Fibroblast of villous mesenchyme (primary cell): ENCODE data around the gene ST6GALNAC3. TPM values are rescaled to one million over a fixed set of nuclear protein-coding genes. Genes with fewer than 3 reads are reported as not detected.

Source experiments
- DNase-seq: peaks from one replicate; pipeline ENCODE4 v3.0.0-alpha.2; 2010; ENCODE audit warnings: low read depth
- H3K4me3 ChIP-seq: 2 replicates; pipeline ENCODE4 v1.5.1; 2011; ENCODE audit warnings: low read depth, mild to moderate bottlenecking, low read length
- total RNA-seq: library from RNA; depleted of rRNA; stranded (reverse); fragments of >200 nt; gene quantifications from 2 replicates; pipeline ENCODE4 v1.2.3, GENCODE V29; 2012
- TF ChIP-seq, protein P1 (sequence below): IDR thresholded peaks from 2 replicates; pipeline ENCODE4 v1.5.1; 2012; ENCODE audit warnings: low read depth, mild to moderate bottlenecking, low read length; ENCODE audit not compliant: insufficient read depth

The ST6GALNAC3 gene
- total RNA-seq, 1 donor = 1.3 TPM

GRCh38 chr1:76607717-76608116 lies 533.2 kb downstream of the ST6GALNAC3 start:
- DNase-seq = no peak
- TF ChIP-seq, protein P1, sequence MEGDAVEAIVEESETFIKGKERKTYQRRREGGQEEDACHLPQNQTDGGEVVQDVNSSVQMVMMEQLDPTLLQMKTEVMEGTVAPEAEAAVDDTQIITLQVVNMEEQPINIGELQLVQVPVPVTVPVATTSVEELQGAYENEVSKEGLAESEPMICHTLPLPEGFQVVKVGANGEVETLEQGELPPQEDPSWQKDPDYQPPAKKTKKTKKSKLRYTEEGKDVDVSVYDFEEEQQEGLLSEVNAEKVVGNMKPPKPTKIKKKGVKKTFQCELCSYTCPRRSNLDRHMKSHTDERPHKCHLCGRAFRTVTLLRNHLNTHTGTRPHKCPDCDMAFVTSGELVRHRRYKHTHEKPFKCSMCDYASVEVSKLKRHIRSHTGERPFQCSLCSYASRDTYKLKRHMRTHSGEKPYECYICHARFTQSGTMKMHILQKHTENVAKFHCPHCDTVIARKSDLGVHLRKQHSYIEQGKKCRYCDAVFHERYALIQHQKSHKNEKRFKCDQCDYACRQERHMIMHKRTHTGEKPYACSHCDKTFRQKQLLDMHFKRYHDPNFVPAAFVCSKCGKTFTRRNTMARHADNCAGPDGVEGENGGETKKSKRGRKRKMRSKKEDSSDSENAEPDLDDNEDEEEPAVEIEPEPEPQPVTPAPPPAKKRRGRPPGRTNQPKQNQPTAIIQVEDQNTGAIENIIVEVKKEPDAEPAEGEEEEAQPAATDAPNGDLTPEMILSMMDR = no peak
- no peak overlapping the region for H3K4me3 ChIP-seq

- no peak overlapping the region for H3K4me3 ChIP-seq
- TF ChIP-seq, protein P1 = no peak
- DNase-seq = no peak
Observed at GRCh38 chr1:76611770-76612445, 537.4 kb downstream of the ST6GALNAC3 start.

GRCh38 chr1:76613886-76614285 lies 539.3 kb downstream of the ST6GALNAC3 start:
- no peak for DNase-seq
- H3K4me3 ChIP-seq = no peak overlapping the region
- TF ChIP-seq, protein P1 = no peak

- H3K4me3 ChIP-seq = no peak overlapping the region
- no peak for DNase-seq
- TF ChIP-seq, protein P1 = no peak
Observed at GRCh38 chr1:76615253-76616035, 540.9 kb downstream of the ST6GALNAC3 start.

DNA sequence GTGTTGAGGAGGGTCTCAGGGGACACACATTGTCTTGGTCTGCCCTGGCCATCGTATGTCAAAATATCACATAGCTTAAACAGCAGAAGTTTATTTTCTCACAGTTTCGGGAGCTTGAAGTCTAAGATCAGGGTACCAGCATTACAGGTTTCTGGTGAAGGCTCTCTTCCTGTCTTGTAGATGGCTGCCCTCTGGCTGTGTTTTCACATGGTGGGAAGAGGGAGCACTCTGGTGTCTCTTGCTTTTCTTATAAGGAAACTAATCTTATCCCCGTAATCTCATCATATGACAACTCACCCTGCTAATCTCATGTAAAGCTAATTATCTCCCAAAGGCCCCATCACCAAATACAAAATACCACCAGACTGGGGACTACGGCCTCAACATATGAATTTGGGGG lies 545.8 kb downstream of the ST6GALNAC3 start:
- TF ChIP-seq, protein P1 = no peak
- no peak for DNase-seq
- no peak overlapping the region for H3K4me3 ChIP-seq

DNA sequence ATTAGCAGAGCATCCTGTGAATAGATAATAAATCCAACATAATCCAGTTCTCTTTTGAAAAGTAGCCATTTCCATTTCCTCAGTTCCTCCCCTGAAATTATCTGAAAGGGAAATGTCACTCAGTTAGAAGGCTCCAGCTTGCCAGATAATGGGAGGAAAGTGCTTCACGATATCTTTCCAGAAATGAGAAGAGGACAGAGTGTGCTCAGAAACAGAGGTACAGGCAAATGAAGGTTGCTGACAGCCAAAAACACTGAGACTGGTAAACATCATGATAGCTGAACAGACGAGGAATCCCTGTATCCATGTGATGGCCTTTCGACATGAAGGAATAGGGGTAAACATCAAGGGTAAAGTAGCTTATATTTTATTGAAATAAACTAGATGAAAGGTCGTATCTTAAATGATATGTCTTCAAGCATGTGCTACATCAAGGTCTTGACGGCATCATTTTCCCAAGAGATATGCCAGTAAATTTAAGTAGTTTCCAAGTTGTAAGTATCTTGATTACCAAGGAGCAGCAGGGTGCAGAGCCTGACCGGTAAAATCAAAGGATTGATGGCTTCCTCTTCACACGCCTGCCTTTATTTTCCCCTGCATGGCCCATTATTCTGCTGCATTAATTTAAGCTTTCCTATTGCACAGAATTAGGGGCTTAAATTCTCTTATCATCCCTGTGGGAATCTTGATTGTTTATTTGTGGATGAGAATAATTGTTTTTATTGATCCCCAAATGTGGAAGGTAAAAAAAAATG lies 548.4 kb downstream of the ST6GALNAC3 start:
- no peak overlapping the region for H3K4me3 ChIP-seq
- TF ChIP-seq, protein P1 = no peak
- DNase-seq = no peak
